GM12878 (cell line): ENCODE data around the gene CNTN6. TPM values are rescaled to one million over a fixed set of nuclear protein-coding genes. Genes with fewer than 3 reads are reported as not detected.

Source experiments
- ATAC-seq: fragments of 200-7000 bp; cut with Tn5 transposase; 3 replicates; pipeline ENCODE4 v1.9.1; 2020; ENCODE audit warnings: mild to moderate bottlenecking, moderate library complexity
- BruUV-seq: library from RNA; stranded (reverse); fragments of 400-500 nt; replicated peaks from 2 replicates; lab custom pipeline; 2021; lab: Mats Ljungman, UMichigan
- CTCF ChIA-PET: fragments of 300-600 bp; sonication (Branson Sonifier 250); formaldehyde crosslinking; extraction: SDS; loops from one replicate; lab custom pipeline; 2021; ENCODE audit warnings: inconsistent platforms; lab: Yijun Ruan, JAX
- POLR2A ChIA-PET: fragments of 350-600 bp; formaldehyde crosslinking; extraction: SDS; loops from one replicate; lab custom pipeline; 2021; ENCODE audit warnings: inconsistent platforms; lab: Charles Lee
- RAD21 ChIA-PET: fragments of 300-600 bp; sonication (Branson Sonifier 250); formaldehyde crosslinking; loops from one replicate; lab custom pipeline; 2023; ENCODE audit warnings: antibody characterized with exemption; ENCODE audit not compliant: unreplicated experiment; lab: Charles Lee
- SMC1A ChIA-PET: fragments of 300-600 bp; sonication (Branson Sonifier 250); formaldehyde crosslinking; loops from one replicate; lab custom pipeline; 2023; ENCODE audit not compliant: unreplicated experiment, uncharacterized antibody; lab: Charles Lee
- DNase-seq: peaks from one replicate; pipeline ENCODE4 v3.0.0-alpha.2; 2011; ENCODE audit warnings: low read depth, low spot score
- FAIRE-seq: peaks from 3 replicates; lab custom pipeline; 2011; peaks lifted over from hg19 to GRCh38; lab: Jason Lieb, UNC
- H2AFZ ChIP-seq: 2 replicates; pipeline ENCODE4 v1.6.0; 2011; ENCODE audit warnings: low read depth, low read length, control low read depth; ENCODE audit not compliant: control insufficient read depth
- H3K27ac ChIP-seq: 2 replicates; pipeline ENCODE4 v1.5.1; 2011; ENCODE audit warnings: control low read depth; ENCODE audit not compliant: control insufficient read depth, insufficient read depth
- H3K27me3 ChIP-seq, 2 experiments: replicated peaks in 1 of 2; 2 replicates each; pipeline versions ENCODE4 v1.6.0 to v1.6.1; 2011; ENCODE audit warnings: low read length in 1 of 2; ENCODE audit not compliant: control insufficient read depth in 2 of 2, insufficient read depth in 2 of 2
- H3K36me3 ChIP-seq, 2 experiments: 2 replicates each; pipeline ENCODE4 v1.5.1; 2011; ENCODE audit warnings: low read length in 1 of 2; ENCODE audit not compliant: control insufficient read depth in 2 of 2, insufficient read depth in 2 of 2
- H3K4me1 ChIP-seq: 2 replicates; pipeline ENCODE4 v1.6.1; 2011; ENCODE audit warnings: mild to moderate bottlenecking, low read length, moderate library complexity, mixed read lengths; ENCODE audit not compliant: control insufficient read depth, insufficient read depth
- H3K4me2 ChIP-seq: 2 replicates; pipeline ENCODE4 v1.6.0; 2011; ENCODE audit warnings: control low read depth; ENCODE audit not compliant: control insufficient read depth, insufficient read depth
- H3K4me3 ChIP-seq: fragments of 200-600 bp; sonication (generic); 2 replicates; pipeline ENCODE4 v1.5.1; 2016
- H3K79me2 ChIP-seq: 2 replicates; pipeline ENCODE4 v1.6.0; 2011; ENCODE audit warnings: low read length; ENCODE audit not compliant: control insufficient read depth, insufficient read depth
- H3K9ac ChIP-seq: 2 replicates; pipeline ENCODE4 v1.8.0; 2011; ENCODE audit warnings: low read length, control low read depth, mixed read lengths; ENCODE audit not compliant: control insufficient read depth, insufficient read depth
- H3K9me3 ChIP-seq: replicated peaks from 3 replicates; pipeline ENCODE4 v1.5.1; 2011; ENCODE audit warnings: mild to moderate bottlenecking, low read length; ENCODE audit not compliant: control insufficient read depth, insufficient read depth
- H4K20me1 ChIP-seq: 2 replicates; pipeline ENCODE4 v1.6.0; 2011; ENCODE audit not compliant: control insufficient read depth, insufficient read depth
- CBFB ChIP-seq: IDR thresholded peaks from 2 replicates; pipeline ENCODE4 v1.6.1; 2016; ENCODE audit warnings: antibody characterized with exemption, low read depth
- MEF2B ChIP-seq: fragments of 450-650 bp; IDR thresholded peaks from 2 replicates; pipeline ENCODE4 v1.6.1; 2018; ENCODE audit warnings: mild to moderate bottlenecking, moderate library complexity; ENCODE audit not compliant: partially characterized antibody, poor library complexity, severe bottlenecking
- NFIC ChIP-seq: IDR thresholded peaks from 2 replicates; pipeline ENCODE4 v1.6.1; 2012; ENCODE audit warnings: low read depth, mild to moderate bottlenecking, inconsistent platforms, low read length, moderate library complexity
- POU2F2 ChIP-seq: IDR thresholded peaks from 3 replicates; pipeline ENCODE4 v1.6.1; 2011; ENCODE audit warnings: low read depth, mild to moderate bottlenecking, low read length, borderline replicate concordance
- RCOR1 ChIP-seq: conservative IDR thresholded peaks from 2 replicates; pipeline ENCODE4 v1.6.1; 2012; ENCODE audit warnings: low read depth, low read length, improper control_type of control experiment
- ZZZ3 ChIP-seq: IDR thresholded peaks from 2 replicates; pipeline ENCODE4 v1.6.1; 2011; ENCODE audit warnings: low read depth; ENCODE audit not compliant: control insufficient read depth, insufficient read length
- WGBS: methylation state at CpG from one replicate; pipeline ENCODE4 v1.1.6; 2016; ENCODE audit warnings: low lambda C conversion rate; ENCODE audit not compliant: insufficient replicate concordance, insufficient coverage; ENCODE audit errors: missing lambda C conversion rate; 5-methylcytosine and 5-hydroxymethylcytosine counted together
- in situ Hi-C: fragments of 300-500 bp; cut with MboI; formaldehyde crosslinking; loops from 9 replicates; pipeline ENCODE4 v1.14.3; 2018; ENCODE audit warnings: mixed read lengths
- intact Hi-C: fragments of 100-400 bp; cut with micrococcal nuclease; formaldehyde crosslinking; loops from one replicate; pipeline ENCODE4 v1.14.2; 2022; ENCODE audit not compliant: unreplicated experiment
- polyA plus RNA-seq, 11 experiments: library from polyadenylated mRNA; depleted of rRNA in 4 of 11; unstranded in 6 of 11; stranded (reverse) in 5 of 11; fragments of >200 nt; fragmentation: Nextera tagmentation in 4 of 11; fragmentation: Illumina TruSeq in 1 of 11; extraction: Ambion mirVana in 4 of 11; extraction: Trizol in 1 of 11; gene quantifications; 1 replicate in 1 of 11; 2 replicates in 10 of 11; pipeline versions ENCODE4 v1.2.1 to v1.2.3, GENCODE V29; 2011 to 2016; ENCODE audit warnings: inconsistent platforms in 2 of 11, missing spikeins in 2 of 11, low read depth in 1 of 11
- total RNA-seq, 4 experiments: library from RNA; depleted of rRNA in 3 of 4; stranded (reverse); fragments of >200 nt in 3 of 4; fragmentation: Illumina TruSeq in 1 of 4; extraction: Trizol in 1 of 4; gene quantifications; 2 replicates each; pipeline versions ENCODE4 v1.2.1 to v1.2.3, GENCODE V29; 2013 to 2021
- TF ChIP-seq, protein P1 (sequence below): IDR thresholded peaks from 2 replicates; pipeline ENCODE4 v1.6.1; 2011; ENCODE audit warnings: mild to moderate bottlenecking, low read depth, low read length, moderate library complexity; ENCODE audit not compliant: insufficient replicate concordance
- TF ChIP-seq, protein P2 (sequence below): IDR thresholded peaks from 2 replicates; pipeline ENCODE4 v1.6.1; 2011; ENCODE audit warnings: low read depth, low read length, improper control_type of control experiment, borderline replicate concordance
- TF ChIP-seq, protein P3 (sequence below): IDR thresholded peaks from 2 replicates; pipeline ENCODE4 v1.6.1; 2012; ENCODE audit warnings: mild to moderate bottlenecking, low read depth, low read length
- TF ChIP-seq, protein P4 (sequence below): fragments of 450-650 bp; IDR thresholded peaks from 2 replicates; pipeline ENCODE4 v1.6.1; 2017; ENCODE audit warnings: mild to moderate bottlenecking, moderate library complexity

Gene CNTN6
- total and polyA plus RNA-seq, 10 of the 15 experiments (the other 5 are each of a cell fraction or from before 2014, with no cell fraction given): not detected

DNA sequence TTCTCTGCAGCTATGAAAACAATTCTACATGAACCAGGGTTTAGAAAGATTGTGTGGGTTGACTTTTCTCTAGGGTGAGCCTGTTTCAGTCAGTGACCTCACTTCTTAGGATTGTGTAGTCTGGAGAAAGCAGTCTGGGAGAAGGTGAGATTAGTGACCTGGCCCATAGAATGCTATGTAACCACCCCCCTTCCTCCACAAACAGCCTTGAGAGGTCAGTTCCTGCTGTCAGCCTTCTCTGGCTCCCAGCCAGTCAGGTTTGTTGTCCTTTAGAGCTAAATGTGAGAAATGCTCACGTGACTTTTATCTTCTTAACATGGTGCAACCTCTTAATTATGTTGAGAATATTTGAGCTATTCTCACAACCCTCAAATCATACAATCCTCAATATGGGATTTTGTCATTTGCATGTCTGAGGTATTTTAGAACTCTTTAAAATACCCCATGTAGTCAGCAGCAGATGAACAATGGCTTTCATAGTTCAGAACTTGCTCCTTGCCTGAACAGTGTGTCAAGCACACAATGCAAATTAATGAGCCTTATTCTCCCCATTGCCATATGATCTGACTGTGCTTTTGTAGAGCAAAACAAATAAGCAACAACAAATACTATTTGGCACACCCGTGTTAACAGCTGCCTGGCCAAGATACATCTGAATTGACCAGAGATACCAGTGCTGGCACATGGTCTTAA is 311.6 kb downstream of the CNTN6 start:
- SMC1A ChIA-PET: no interaction called here
- in situ Hi-C loops: no loop called here
- no peak for FAIRE-seq
- no peak for TF ChIP-seq POU2F2
- no peak for TF ChIP-seq MEF2B
- no peak for TF ChIP-seq RCOR1
- TF ChIP-seq, protein P1, sequence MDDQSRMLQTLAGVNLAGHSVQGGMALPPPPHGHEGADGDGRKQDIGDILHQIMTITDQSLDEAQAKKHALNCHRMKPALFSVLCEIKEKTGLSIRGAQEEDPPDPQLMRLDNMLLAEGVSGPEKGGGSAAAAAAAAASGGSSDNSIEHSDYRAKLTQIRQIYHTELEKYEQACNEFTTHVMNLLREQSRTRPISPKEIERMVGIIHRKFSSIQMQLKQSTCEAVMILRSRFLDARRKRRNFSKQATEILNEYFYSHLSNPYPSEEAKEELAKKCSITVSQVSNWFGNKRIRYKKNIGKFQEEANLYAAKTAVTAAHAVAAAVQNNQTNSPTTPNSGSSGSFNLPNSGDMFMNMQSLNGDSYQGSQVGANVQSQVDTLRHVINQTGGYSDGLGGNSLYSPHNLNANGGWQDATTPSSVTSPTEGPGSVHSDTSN: no peak
- TF ChIP-seq, protein P2, sequence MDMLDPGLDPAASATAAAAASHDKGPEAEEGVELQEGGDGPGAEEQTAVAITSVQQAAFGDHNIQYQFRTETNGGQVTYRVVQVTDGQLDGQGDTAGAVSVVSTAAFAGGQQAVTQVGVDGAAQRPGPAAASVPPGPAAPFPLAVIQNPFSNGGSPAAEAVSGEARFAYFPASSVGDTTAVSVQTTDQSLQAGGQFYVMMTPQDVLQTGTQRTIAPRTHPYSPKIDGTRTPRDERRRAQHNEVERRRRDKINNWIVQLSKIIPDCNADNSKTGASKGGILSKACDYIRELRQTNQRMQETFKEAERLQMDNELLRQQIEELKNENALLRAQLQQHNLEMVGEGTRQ: no peak
- no peak for TF ChIP-seq ZZZ3
- TF ChIP-seq, protein P3, sequence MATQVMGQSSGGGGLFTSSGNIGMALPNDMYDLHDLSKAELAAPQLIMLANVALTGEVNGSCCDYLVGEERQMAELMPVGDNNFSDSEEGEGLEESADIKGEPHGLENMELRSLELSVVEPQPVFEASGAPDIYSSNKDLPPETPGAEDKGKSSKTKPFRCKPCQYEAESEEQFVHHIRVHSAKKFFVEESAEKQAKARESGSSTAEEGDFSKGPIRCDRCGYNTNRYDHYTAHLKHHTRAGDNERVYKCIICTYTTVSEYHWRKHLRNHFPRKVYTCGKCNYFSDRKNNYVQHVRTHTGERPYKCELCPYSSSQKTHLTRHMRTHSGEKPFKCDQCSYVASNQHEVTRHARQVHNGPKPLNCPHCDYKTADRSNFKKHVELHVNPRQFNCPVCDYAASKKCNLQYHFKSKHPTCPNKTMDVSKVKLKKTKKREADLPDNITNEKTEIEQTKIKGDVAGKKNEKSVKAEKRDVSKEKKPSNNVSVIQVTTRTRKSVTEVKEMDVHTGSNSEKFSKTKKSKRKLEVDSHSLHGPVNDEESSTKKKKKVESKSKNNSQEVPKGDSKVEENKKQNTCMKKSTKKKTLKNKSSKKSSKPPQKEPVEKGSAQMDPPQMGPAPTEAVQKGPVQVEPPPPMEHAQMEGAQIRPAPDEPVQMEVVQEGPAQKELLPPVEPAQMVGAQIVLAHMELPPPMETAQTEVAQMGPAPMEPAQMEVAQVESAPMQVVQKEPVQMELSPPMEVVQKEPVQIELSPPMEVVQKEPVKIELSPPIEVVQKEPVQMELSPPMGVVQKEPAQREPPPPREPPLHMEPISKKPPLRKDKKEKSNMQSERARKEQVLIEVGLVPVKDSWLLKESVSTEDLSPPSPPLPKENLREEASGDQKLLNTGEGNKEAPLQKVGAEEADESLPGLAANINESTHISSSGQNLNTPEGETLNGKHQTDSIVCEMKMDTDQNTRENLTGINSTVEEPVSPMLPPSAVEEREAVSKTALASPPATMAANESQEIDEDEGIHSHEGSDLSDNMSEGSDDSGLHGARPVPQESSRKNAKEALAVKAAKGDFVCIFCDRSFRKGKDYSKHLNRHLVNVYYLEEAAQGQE: no peak
- TF ChIP-seq NFIC: no peak
- TF ChIP-seq, protein P4, sequence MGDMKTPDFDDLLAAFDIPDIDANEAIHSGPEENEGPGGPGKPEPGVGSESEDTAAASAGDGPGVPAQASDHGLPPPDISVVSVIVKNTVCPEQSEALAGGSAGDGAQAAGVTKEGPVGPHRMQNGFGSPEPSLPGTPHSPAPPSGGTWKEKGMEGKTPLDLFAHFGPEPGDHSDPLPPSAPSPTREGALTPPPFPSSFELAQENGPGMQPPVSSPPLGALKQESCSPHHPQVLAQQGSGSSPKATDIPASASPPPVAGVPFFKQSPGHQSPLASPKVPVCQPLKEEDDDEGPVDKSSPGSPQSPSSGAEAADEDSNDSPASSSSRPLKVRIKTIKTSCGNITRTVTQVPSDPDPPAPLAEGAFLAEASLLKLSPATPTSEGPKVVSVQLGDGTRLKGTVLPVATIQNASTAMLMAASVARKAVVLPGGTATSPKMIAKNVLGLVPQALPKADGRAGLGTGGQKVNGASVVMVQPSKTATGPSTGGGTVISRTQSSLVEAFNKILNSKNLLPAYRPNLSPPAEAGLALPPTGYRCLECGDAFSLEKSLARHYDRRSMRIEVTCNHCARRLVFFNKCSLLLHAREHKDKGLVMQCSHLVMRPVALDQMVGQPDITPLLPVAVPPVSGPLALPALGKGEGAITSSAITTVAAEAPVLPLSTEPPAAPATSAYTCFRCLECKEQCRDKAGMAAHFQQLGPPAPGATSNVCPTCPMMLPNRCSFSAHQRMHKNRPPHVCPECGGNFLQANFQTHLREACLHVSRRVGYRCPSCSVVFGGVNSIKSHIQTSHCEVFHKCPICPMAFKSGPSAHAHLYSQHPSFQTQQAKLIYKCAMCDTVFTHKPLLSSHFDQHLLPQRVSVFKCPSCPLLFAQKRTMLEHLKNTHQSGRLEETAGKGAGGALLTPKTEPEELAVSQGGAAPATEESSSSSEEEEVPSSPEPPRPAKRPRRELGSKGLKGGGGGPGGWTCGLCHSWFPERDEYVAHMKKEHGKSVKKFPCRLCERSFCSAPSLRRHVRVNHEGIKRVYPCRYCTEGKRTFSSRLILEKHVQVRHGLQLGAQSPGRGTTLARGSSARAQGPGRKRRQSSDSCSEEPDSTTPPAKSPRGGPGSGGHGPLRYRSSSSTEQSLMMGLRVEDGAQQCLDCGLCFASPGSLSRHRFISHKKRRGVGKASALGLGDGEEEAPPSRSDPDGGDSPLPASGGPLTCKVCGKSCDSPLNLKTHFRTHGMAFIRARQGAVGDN: no peak
- no peak for TF ChIP-seq CBFB

More for the DNA sequence above, 311.6 kb downstream of the CNTN6 start:
- ChIA-PET RAD21 (no interaction called here), CTCF (no interaction called here), POLR2A (no interaction called here)
- Histone ChIP-seq H3K4me1 (no peaks in the 10 kb centered on the region), H2AFZ (no peak overlapping the region), H3K9me3 (no peaks in the 10 kb centered on the region), H3K9ac (no peak overlapping the region), H3K4me3 (no peak overlapping the region), H4K20me1 (no peaks in the 10 kb centered on the region), H3K36me3 (no peaks in the 10 kb centered on the region), H3K27ac (no peak overlapping the region), H3K27me3 (no peaks in the 10 kb centered on the region), H3K79me2 (no peaks in the 10 kb centered on the region), H3K4me2 (no peak overlapping the region)
- ATAC-seq: no peak
- WGBS: 0% methylated on average over 2 of the region's 2 CpGs
- intact Hi-C loops: no loop called here
- no peak for DNase-seq
- BruUV-seq: no TSS peak
